ENCODE data around the gene FGF11.

The FGF11 gene

DNA sequence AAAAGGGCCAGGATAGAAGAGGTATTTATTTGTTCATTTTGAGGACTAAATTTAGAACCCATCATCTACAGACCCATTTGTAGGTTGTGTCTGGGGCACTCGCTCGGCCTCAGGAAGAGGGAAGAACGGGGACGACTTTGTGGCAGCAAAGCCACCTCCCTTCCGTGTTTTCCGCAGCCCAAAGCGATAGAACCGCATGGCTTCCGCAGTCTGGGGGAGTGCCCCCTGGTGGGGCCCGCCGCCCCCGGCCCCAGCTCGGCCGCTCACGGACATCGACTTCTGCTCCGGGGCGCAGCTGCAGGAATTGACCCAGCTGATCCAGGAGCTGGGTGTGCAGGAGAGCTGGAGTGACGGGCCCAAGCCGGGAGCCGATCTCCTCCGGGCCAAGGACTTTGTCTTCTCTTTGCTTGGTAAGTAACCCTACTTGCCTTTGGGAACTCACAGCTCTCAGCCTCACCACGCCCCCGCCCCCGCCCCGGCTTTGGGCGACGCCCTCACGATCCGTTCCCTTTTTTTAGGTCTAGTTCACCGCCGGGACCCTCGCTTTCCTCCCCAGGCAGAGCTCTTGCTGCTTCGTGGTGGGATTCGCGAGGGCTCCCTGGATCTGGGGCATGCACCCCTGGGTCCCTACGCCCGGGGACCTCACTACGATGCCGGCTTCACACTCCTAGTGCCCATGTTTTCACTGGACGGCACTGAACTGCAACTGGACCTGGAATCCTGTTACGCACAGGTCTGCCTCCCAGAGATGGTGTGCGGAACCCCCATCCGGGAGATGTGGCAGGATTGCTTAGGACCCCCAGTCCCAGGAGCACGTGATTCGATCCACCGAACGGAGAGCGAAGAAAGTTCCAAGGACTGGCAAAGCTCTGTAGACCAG, 3.4 kb upstream of the FGF11 start:
- DNase-seq, result no peak

DNA sequence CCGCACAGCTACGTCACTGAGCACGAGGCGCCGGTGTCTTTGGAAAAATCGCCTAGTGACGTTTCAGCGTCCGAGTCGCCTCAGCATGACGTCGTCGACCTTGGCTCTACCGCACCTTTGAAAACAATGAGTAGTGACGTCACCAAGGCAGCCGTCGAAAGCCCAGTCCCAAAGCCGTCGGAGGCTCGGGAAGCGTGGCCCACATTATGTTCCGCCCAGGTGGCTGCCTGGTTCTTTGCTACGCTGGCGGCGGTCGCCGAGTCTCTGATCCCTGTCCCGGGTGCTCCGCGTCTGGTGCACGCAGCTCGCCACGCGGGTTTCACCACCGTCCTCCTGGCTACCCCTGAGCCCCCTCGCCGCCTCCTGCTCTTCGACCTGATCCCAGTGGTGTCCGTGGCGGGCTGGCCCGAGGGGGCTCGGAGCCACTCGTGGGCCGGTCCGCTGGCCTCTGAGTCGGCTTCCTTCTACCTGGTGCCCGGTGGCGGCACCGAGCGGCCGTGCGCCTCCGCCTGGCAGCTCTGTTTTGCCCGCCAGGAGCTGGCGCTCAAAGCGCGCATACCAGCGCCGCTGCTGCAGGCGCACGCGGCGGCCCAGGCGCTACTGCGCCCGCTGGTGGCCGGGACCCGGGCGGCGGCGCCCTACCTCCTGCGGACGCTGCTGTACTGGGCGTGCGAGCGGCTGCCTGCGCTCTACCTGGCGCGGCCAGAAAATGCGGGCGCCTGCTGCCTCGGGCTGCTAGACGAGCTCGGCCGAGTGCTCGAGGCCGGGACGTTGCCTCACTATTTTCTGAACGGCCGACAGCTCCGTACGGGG, 2.5 kb upstream of the FGF11 start:
- DNase-seq, result peak; percentile 68

DNA sequence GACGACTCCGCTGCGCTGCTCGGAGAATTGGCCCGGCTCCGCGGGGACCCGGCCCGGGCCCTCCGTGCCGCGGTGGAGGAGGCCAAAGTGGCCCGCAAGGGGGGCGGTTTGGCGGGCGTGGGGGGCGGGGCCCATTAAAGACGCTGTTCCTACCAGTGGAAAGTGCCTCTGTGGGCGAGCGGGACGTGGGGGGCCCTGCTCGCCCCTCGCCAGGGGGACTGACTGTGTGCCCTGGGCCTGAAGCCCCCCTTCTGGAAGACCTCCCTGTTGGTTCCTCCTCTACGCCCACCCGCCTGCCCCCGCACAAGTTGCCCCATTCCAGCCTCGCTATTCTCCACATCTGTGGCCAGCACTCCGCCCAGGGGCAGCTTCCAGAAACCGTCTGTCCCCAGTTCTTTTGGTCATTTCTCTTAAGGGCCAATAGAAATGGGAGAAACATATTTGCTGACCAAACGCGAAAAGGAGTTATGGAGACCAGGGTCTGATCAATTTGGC, 1.9 kb upstream of the FGF11 start:
- DNase-seq, result no peak

DNA sequence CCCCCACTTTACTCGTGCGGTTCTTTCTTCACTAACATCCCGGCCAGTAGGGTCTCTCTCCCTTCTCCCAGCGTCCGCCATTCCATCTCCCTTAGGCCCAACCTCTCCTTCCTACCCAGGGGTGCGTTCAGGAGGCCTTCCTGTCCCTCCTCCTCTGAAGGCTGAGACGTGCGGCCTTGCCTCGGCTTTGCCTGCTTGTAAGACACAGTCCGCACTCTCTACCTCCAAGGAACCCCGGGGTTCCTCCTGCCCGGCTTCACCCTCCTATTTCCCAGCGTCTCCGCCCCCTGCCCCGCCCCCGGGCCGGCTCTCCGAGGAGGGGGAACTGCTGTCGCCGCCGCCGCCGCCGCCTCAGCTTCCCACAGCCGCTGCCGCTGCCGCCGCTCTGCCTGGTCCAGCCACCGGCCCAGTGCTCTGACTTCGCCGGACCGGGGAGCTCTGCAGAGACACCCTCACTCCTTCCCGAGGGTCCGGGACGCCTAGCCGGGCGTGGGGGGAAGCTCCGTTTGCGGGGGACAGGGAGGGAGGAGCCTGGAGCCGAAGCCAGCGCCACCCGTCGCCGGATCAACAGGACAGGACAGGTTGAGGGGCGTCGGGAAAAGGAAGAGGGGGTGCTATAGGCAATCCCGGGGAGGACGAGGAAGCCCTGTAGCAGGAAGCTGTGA, 1.2 kb upstream of the FGF11 start:
- DNase-seq, result no peak

DNA sequence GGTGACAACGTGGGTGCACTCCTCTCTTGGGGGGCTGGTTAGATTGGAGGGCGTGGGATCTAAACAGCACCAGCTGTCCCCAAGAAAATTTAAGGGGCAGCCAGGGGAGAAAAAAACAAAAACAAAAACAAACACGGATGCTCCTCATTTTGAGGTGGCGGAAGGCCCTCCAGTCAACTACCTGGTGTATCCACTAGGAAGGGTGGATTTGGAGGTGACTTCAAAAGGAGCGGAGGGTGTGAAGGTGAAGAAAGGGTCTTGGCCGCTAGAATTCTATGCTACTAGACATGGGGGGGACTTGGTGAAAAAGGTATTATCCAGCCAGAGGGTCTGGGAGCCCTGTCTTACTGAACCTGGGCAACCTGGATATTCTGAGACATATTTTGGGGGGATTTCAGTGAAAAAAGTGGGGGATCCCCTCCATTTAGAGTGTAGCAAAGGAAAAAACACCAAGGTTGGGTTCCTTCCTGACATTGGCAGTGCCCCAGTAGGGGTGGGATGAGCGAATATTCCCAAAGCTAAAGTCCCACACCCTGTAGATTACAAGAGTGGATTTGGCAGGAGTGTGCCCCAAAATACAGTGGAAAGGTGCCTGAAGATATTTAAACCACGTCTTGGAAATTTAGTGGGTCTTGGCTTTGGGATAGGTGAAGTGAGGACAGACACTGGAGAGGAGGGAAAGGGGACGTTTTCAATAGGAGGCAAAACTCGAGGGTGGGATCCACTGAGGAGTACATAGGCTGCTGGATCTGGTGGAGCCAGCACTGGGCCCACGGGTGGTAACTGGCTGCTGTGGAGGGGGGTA, 454 bp upstream of the FGF11 start:
- no peak for DNase-seq

DNA sequence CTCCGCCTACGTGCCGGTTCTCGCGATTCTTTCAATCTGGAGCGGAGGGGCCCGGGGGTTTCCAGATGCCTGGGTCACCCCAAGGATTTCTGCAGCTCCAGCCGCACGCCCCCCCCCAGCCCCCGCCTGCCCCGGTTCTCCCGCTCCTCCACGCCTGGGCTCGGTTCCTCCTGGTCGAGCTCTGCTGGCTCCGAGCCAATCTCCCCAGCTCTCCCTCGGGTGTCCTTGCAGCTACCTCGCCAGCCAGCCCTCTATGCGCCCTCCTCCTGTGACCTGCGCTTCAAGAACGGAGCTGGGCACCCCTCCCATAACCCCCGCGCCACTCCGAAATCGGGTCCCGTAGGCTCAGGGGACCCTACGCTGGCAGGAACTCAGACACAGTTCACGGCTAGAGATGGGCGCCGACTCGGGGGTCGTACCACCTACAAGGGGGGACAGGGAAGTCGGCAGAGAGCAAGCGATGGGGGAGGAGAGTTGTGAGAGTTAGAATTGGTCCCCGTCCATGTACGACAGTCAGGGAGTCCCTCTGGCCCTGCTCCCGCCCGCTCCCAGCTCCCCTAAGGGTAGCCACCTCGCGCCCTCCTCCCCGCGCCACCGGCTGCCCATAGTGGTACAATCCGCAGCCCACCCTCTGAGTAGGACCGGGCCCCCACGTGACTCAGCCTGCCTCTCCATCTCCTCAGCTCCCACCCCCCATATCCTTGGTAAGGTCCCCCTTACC, 961 bp downstream of the FGF11 start:
- peak; percentile 21 for DNase-seq

DNA sequence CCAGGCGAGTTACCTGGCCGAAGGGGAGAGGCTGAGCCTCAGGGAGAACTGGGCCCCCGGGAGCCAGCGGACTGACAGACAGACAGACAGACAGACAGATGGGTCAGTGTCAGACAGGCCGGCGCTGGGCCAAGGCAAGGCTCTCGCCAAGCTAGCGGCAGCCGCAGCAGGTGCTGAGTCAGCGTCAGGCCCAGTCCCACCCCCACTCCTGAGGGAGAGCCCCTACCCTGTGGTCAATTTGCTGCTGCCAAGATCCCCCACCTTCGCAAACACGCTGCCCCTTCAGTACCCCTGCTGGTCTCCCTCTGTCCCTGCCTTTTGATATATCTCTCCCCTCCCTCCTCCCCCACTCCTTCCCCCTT, 1.5 kb downstream of the FGF11 start:
- no peak for DNase-seq

DNA sequence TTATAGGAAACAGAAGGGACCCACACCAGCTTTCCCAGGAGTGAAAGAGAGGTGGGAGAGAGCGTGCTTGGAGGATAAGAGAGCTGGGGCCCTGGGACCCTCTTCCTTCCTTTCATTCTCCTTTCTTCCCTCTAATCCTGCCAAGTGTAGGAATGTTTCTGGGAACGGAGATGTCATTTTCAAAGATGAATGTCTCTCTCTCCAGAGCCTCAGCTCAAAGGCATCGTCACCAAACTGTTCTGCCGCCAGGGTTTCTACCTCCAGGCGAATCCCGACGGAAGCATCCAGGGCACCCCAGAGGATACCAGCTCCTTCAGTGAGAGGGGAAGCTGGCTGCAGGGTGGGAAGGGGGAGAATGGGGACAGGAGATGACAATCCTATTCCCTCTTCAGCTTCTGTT, 2.0 kb downstream of the FGF11 start:
- no peak for DNase-seq

DNA sequence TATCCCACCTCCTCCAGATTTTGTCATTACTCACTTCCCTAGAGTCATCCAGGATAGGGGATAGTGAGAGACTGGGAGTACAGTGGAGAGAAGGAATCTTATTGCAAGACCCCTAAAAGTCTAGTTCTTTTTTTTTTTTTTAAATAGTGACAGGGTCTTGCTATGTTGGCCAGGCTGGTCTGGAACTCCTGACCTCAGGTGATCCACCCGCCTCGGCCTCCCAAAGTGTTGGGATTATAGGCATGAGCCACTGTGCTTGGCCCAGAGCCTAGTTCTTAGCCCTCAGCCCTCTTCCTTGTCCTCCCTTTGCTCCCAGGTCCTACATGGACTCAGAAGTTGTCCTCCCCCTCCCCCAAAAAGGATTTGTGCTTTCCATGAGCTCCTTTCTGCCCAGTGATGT, 2.8 kb downstream of the FGF11 start:
- no peak for DNase-seq

DNA sequence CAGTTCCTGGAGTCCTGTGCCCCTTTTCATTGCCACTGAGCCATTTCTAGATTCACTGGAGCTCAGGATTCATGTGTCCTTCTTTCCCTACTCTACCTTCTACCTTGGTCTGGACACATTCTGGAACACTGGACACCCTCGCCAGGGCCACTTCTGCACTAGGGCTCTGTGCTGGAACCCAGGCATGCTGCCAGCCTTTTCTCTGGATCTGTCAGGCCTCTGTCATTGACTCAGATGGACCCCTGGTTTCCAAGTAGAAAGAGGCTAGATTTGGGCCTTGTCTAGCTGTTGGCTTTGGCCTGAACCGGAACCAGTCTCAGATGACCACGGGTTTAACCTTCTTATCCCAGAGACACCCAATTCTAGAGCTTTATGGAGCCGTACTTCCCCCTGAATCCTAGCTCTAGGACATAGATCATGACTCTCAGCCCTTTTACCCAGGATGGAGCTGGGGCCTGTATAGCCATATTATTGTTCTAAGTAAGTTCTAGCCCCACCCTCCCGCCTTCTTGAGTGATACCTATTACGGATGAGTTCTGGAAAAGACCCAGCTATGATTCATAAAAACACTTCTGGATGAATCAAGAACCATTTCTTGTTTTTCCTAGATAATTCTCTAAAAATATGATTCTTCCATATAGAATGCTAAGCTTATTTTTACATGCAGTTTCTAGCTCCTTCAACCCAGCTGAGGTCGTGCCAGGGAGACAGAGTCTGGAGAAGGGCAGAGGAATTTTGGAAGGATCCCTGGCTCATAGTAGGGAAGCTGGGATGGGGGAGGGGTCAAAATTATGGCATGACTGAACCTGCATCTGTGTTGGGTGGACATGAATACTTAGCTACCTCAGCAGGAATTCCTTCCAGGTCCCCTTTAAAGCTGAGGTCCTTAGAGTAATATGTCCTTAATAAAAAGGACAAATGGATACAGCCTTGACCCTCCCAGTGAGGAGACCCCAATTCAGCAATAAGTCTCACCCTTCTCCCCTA, 4.5 kb downstream of the FGF11 start:
- DNase-seq, result no peak

DNA sequence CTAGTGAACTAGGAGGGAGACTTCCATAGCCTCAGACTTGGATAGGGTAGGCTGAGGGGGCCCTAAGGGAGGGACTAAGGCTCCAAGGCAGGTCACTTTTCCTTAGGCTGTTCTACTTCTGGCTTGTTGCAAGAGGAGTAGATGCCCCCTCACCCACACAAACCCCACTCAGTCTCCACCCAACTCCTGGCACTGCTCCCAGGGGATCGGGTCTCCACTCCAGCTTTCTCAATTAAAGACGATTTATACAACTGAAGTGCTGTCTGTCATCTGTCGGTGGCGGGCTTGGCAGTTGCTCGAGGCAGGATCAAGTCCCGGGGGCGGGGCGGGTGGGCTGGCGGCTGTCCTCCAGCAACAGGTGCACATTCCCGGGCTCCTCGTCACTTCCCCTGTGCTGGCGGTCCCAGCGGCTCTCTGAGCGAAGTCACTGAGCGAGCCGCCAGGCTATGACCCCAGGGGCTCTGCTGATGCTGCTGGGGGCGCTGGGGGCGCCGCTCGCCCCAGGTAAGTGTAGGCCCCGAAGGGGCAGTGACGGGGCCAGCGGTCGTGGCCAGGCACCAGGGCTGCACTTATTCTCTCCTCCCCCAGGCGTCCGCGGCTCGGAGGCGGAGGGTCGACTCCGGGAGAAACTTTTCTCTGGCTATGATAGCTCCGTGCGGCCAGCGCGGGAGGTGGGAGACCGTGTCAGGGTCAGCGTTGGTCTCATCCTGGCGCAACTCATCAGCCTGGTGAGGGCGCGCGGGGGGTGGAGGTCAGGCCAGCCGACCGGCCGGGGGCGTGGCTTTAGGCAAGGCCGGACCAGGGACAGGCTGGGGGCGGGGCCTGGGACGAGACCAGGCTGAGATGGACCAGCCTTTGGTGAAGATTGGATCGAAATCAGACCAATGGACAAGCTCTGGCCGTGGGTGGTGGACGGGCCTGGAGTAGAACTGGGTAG, 5.6 kb downstream of the FGF11 start, which contains the start of gene CHRNB1:
CHRNB1 (plus strand) TSS at position 380 of the 937 bp plus-strand sequence; CDS start at position 447, 67 bp downstream.
- no peak for DNase-seq

DNA sequence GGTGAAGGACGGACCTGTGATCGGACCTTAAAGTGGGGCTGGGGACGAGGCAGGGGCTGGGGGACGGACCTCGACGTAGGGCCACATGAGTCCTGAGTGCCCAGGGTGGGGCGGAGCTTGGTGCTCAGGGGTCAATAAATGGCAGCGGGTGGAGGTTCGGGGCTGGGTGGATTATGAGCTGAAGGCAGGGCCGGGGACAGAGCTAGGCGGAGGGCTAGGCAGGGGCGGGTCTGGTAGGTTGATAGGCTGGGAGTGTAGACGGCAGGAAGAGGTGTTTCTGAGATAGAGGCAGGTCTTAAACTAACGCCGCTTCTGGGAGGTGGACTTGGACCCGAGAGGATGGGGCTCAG, 6.3 kb downstream of the FGF11 start:
- no peak for DNase-seq

DNA sequence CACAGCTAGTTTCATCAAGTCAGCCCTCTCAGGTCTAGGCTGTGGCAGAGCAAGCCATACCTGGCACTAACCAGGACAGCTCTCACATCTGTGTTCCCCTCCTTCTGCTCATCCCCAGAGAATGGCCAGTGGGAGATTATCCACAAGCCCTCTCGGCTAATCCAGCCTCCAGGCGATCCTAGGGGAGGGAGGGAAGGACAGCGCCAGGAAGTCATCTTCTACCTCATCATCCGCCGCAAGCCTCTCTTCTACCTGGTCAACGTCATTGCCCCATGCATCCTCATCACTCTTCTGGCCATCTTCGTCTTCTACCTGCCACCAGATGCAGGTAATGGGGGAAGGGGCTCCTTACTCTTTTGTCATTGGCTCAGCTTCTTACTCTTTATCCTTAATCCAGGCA, 9.1 kb downstream of the FGF11 start:
- no peak for DNase-seq

DNA sequence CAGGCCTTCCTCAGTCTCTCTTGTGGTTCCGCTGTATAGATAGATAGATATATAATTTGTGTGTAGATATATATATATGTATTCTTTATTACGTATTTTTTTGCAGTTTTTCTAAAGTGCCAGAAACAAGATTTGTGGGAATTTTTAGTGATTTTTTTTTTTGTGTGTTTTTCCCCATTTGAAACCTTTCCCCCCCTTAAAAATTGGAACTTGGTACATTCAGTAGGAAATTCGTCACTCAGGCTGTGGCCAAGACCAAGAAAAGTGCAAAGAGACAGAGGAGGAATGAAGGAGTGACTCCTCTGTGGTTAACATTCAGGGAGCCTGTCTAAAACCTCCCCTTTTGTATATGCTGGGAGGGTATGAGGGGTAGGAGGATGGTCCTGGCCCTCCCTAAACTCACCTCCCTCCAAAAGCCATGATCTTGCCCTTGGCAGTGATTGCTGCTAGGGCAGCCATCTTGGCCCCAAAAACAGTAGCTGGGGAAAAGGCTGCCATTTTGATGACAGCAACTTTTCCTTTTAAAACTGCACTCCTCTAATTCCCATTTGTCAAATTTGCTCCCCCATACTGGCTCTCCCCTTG, 20.7 kb downstream of the FGF11 start:
- no peak for DNase-seq

DNA sequence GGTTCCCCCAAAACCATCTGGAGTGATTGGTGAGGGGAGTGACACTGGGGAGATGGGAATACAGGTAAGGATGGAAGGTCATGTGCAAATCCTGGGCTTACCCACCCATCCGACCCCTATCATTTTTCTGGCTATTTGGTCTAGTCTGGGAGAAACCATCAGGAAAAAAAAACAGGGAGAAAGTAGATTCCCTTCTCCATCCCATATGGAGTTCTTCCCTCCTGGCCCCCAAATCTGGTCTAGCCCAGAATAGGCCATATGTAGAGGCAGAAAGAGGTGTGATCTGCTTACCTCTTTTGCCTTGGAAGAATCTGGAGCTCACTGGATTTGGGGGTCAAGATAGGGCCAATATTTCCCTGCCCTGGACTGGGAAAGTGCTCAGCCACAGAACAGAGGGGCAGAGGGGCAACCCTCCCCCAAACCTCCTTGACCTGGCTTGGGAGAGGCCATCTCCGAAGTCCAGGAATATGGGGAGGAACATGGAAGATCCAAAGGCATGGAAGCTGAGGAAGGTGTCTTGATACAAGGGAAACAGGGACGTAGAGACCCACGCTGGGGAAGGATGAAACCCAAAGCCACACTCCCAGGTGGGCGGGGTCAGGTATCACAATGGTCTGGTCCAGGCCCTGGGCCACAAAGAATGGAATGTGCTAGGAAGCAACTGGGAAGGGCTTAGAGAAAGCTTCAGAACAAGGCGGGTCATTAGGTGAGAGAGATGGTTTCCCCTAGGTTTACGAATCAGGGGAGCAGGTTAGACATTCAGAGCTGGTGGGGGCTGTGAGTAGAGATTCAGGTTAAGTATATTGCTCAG, 21.7 kb downstream of the FGF11 start:
- no peak for DNase-seq

DNA sequence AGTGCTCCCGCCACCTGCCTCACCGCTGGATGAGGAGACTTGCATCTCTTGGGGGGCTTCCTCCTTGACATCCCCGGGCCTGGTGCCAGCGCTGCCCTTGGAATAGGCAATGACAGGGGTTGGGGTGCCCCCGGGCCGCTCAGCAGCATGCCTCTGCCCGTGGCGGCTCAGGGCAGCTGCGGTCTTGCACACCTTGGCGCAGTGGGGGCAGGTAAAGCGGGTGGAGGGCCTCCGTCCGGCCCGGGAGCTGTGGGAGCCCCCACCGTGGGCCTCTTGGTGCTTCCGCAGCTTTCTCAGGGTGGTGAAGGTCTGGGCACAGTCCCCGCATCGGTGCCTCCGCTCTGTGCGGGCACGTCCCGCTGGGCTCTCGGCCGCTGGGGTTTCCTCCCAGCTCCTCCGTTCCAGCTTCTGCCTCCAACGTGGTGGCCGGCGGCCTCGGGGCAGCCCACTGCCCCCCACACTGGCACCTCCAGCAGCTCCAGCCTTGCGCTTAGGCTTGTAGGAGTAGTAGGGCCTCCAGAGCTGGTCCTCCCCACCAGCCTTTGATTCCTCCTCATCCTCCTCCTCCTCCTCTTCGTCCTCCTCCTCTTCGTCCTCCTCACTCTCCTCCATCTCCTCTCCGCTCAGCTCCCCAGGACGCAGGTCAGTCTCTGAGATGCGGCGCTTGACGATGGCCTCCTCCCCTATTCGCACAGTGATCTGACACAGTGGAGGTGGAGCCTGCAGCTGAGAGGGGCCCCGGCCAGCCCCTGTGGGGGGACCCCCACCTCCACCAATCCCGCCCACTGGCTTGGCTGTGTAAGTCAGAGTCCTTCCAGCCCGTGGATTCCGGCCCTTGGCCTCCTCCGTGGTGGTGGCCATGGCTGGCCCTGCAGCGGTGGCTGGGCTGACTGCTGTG, 23.4 kb downstream of the FGF11 start:
- DNase-seq, result no peak

DNA sequence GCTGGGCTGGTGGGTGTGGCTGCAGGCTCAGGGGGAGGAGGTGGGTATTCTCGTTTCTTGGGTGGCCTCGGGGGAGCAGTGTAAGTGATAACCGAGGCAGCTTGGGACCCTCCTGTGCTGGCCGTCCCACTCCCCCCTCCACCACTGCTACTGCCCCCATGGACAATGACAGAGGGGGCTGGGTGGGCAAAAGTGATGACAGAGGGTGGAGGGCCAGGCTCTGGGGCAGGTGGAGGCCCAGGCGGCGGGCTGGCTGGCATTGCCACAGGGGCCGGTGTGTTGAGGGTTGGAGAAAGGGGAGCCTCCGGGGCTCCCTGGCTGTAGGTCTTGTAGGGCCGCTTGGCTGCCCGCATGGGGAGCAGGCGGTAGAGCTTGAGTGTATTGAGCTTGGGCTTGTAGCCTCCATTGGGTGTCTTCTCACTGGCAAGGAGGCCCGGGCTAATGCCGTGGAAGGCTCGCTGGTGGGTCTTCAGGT, 24.1 kb downstream of the FGF11 start:
- DNase-seq, result no peak
